HUES48 (cell line): ENCODE measurements around the gene CCNY.
"Not testable (repeated sequence)": the region's sequence is repeated elsewhere in the genome, so short reads cannot be mapped to it uniquely, and the experiment has no call there.

Experiments used
- H3K27ac ChIP-seq: one replicate; pipeline ENCODE4 v1.7.0; 2013; ENCODE audit warnings: low read depth, low read length, inconsistent platforms
- H3K27me3 ChIP-seq: 2 replicates; pipeline ENCODE4 v1.6.1; 2013; ENCODE audit warnings: mild to moderate bottlenecking, low read length; ENCODE audit not compliant: control insufficient read depth, insufficient read depth
- H3K36me3 ChIP-seq: 2 replicates; pipeline ENCODE4 v1.6.1; 2013; ENCODE audit warnings: low read length; ENCODE audit not compliant: control insufficient read depth, insufficient read depth
- H3K4me1 ChIP-seq: 2 replicates; pipeline ENCODE4 v1.6.1; 2013; ENCODE audit warnings: mild to moderate bottlenecking, low read length; ENCODE audit not compliant: control insufficient read depth, insufficient read depth
- H3K4me3 ChIP-seq: 2 replicates; pipeline ENCODE4 v1.5.1; 2013; ENCODE audit warnings: mild to moderate bottlenecking, low read depth, low read length
- H3K9ac ChIP-seq: 2 replicates; pipeline ENCODE4 v1.6.1; 2013; ENCODE audit warnings: mild to moderate bottlenecking, low read depth, low read length, moderate library complexity
- H3K9me3 ChIP-seq: 2 replicates; pipeline ENCODE4 v1.6.1; 2013; ENCODE audit warnings: low read length; ENCODE audit not compliant: control insufficient read depth, insufficient read depth

The CCNY gene

GRCh38 chr10:35336084-35336831, at the start of gene CCNY:
CCNY (plus strand) TSS chr10:35336509; CDS start chr10:35337054, 545 bp downstream.
- no peak within 1 kb of the TSS for H3K27ac ChIP-seq
- H3K4me1 ChIP-seq: peaks cover 22% of the 10 kb centered on the region
- H3K4me3 ChIP-seq: peak within 1 kb of the TSS; percentile 88

GRCh38 chr10:35289198-35289597, 47.1 kb upstream of the CCNY start:
- Histone ChIP-seq H3K4me3 (no peak overlapping the region), H3K36me3 (no peaks in the 10 kb centered on the region), H3K4me1 (no peaks in the 10 kb centered on the region), H3K9me3 (no peaks in the 10 kb centered on the region), H3K9ac (no peak overlapping the region), H3K27ac (no peak overlapping the region), H3K27me3 (no peaks in the 10 kb centered on the region)

More at GRCh38 chr10:35336084-35336831, at the start of gene CCNY:
- no peaks in the 10 kb centered on the region for H3K9me3 ChIP-seq
- H3K36me3 ChIP-seq: peaks cover 17% of the 10 kb centered on the region
- no peaks in the 10 kb centered on the region for H3K27me3 ChIP-seq
- peak within 1 kb of the TSS; percentile 82 for H3K9ac ChIP-seq

- Histone ChIP-seq H3K27me3 (no peaks in the 10 kb centered on the region), H3K9ac (no peak overlapping the region), H3K27ac (no peak overlapping the region), H3K4me3 (no peak overlapping the region), H3K36me3 (no peaks in the 10 kb centered on the region), H3K9me3 (no peaks in the 10 kb centered on the region), H3K4me1 (no peaks in the 10 kb centered on the region)
Measured at GRCh38 chr10:35294506-35294905, 41.8 kb upstream of the CCNY start.

GRCh38 chr10:35299016-35299415, 37.3 kb upstream of the CCNY start:
- no peaks in the 10 kb centered on the region for H3K27me3 ChIP-seq
- H3K4me1 ChIP-seq: no peaks in the 10 kb centered on the region
- H3K9me3 ChIP-seq: no peaks in the 10 kb centered on the region
- no peak overlapping the region for H3K4me3 ChIP-seq
- H3K9ac ChIP-seq: no peak overlapping the region
- no peaks in the 10 kb centered on the region for H3K36me3 ChIP-seq
- H3K27ac ChIP-seq: no peak overlapping the region

- no peaks in the 10 kb centered on the region for H3K4me1 ChIP-seq
- no peaks in the 10 kb centered on the region for H3K9me3 ChIP-seq
- H3K36me3 ChIP-seq: no peaks in the 10 kb centered on the region
- no peaks in the 10 kb centered on the region for H3K27me3 ChIP-seq
- H3K27ac ChIP-seq: no peak overlapping the region
- H3K9ac ChIP-seq: no peak overlapping the region
- no peak overlapping the region for H3K4me3 ChIP-seq
Measured at GRCh38 chr10:35300063-35300699, 36.1 kb upstream of the CCNY start.

GRCh38 chr10:35304649-35305048, 31.7 kb upstream of the CCNY start:
- no peaks in the 10 kb centered on the region for H3K27me3 ChIP-seq
- no peak overlapping the region for H3K27ac ChIP-seq
- no peaks in the 10 kb centered on the region for H3K4me1 ChIP-seq
- no peaks in the 10 kb centered on the region for H3K36me3 ChIP-seq
- H3K9me3 ChIP-seq: no peaks in the 10 kb centered on the region
- H3K9ac ChIP-seq: no peak overlapping the region
- no peak overlapping the region for H3K4me3 ChIP-seq

GRCh38 chr10:35306852-35307251, 29.5 kb upstream of the CCNY start:
- Histone ChIP-seq H3K4me1 (no peaks in the 10 kb centered on the region), H3K9ac (no peak overlapping the region), H3K36me3 (no peaks in the 10 kb centered on the region), H3K27ac (no peak overlapping the region), H3K4me3 (no peak overlapping the region), H3K27me3 (no peaks in the 10 kb centered on the region), H3K9me3 (no peaks in the 10 kb centered on the region)

- no peaks in the 10 kb centered on the region for H3K27me3 ChIP-seq
- H3K27ac ChIP-seq: no peak overlapping the region
- no peak overlapping the region for H3K9ac ChIP-seq
Measured at GRCh38 chr10:35307297-35307696, 29.0 kb upstream of the CCNY start.

GRCh38 chr10:35308809-35309208, 27.5 kb upstream of the CCNY start:
- Histone ChIP-seq H3K4me1 (no peaks in the 10 kb centered on the region), H3K36me3 (no peaks in the 10 kb centered on the region), H3K4me3 (no peak overlapping the region), H3K27me3 (no peaks in the 10 kb centered on the region), H3K9ac (no peak overlapping the region), H3K9me3 (no peaks in the 10 kb centered on the region), H3K27ac (no peak overlapping the region)

More at GRCh38 chr10:35307297-35307696, 29.0 kb upstream of the CCNY start:
- Histone ChIP-seq H3K4me1 (no peaks in the 10 kb centered on the region), H3K36me3 (no peaks in the 10 kb centered on the region), H3K4me3 (no peak overlapping the region), H3K9me3 (no peaks in the 10 kb centered on the region)

GRCh38 chr10:35314142-35314541, 22.2 kb upstream of the CCNY start:
- not testable (repeated sequence) for H3K9ac ChIP-seq, H3K4me1 ChIP-seq, H3K27ac ChIP-seq, H3K9me3 ChIP-seq, H3K36me3 ChIP-seq, H3K27me3 ChIP-seq, H3K4me3 ChIP-seq

GRCh38 chr10:35315235-35315634, 21.1 kb upstream of the CCNY start:
- H3K36me3 ChIP-seq, H3K27me3 ChIP-seq, H3K4me1 ChIP-seq, H3K9ac ChIP-seq, H3K4me3 ChIP-seq, H3K27ac ChIP-seq, H3K9me3 ChIP-seq: not testable (repeated sequence)
